ENCODE data around the gene SLC22A8. TPM values are rescaled to one million over a fixed set of nuclear protein-coding genes. Genes with fewer than 3 reads are reported as not detected.

SLC22A8 gene
- total and polyA plus RNA-seq, 2 donors (not counting 1 experiment from before 2014, with no cell fraction given): not detected

DNA sequence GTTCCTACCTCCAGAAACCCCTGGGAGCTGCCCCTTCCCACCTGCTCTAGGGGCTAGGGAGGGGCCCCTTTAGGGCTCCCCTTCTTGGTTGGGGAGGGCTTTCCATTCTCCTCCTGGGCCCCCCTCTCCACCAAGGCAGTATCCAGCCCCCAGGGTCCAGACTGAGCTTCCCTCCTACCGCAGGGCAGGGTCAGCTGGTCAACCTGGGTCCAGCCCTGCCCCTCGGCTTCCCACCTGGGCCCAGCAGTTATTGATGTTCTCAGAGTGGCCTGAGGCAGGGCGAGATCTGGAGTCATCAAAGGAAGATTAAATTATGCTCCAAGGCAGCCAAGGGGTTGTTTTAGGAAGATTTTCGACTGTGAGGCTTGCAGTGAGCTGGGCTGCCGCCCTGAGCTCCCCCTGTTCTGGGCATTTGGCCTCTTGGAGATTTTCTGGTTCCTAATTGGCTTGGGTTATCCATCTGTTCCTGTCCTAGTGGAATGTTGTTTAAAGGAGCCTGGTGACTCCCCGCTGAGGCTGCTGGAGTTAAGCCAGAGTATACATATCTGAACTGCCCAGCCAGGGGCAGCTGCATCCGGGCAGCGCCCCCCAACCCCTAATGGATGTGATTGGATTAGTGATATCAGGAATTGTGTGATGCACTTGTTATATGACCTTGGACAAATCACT lies 1.8 kb upstream of the SLC22A8 start:
- ATAC-seq (ENCODE audit: low read depth) (no peak), DNase-seq (no peak)
- Mint-ChIP-seq H3K27me3 (peaks cover 39% of the 10 kb centered on the region), H3K4me3 (no peak overlapping the region), H3K27ac (no peak overlapping the region), H3K9me3 (ENCODE audit: insufficient read depth) (no peaks in the 10 kb centered on the region), H3K4me1 (no peaks in the 10 kb centered on the region)
- Histone ChIP-seq H3K27ac (ENCODE audit: low read length in 2 of 2) (no peak overlapping the region), H3K4me1 (ENCODE audit: control insufficient read depth in 2 of 2, insufficient read depth in 2 of 2, low read length in 2 of 2) (no peaks in the 10 kb centered on the region), H3K79me2 (ENCODE audit: control insufficient read depth, insufficient read depth, low read length) (no peaks in the 10 kb centered on the region), H2AFZ (ENCODE audit: insufficient read depth, low read depth, low read length, poor library complexity, severe bottlenecking) (no peak overlapping the region), H3K4me3 (ENCODE audit: control extremely low read depth in 1 of 5, extremely low read depth in 1 of 5, insufficient read depth in 1 of 5, low read depth in 2 of 5, low read length in 4 of 5) (no peak overlapping the region), H3K9me3 (ENCODE audit: control extremely low read depth in 1 of 3, control insufficient read depth in 2 of 3, insufficient read depth in 1 of 3, low read length in 2 of 3) (no peaks in the 10 kb centered on the region), H4K20me1 (ENCODE audit: control insufficient read depth, insufficient read depth, low read length, poor library complexity, severe bottlenecking) (no peaks in the 10 kb centered on the region), H3K36me3 (replicated peaks in 1 of 2; ENCODE audit: control extremely low read depth in 1 of 2, control insufficient read depth in 1 of 2, extremely low read depth in 1 of 2, insufficient read depth in 2 of 2, low read length in 1 of 2) (no peaks in the 10 kb centered on the region), H3K9ac (ENCODE audit: low read length) (no peak overlapping the region), H3K4me2 (replicated peaks; ENCODE audit: low read depth, low read length, poor library complexity, severe bottlenecking) (no peak overlapping the region), H3K27me3 (replicated peaks in 1 of 4; ENCODE audit: control extremely low read depth in 1 of 4, control insufficient read depth in 3 of 4, insufficient read depth in 4 of 4, low read length in 3 of 4) (peaks cover 0 to 11% (median 1%) of the 10 kb centered on the region in 4 experiments)
- intact Hi-C loops (cut with micrococcal nuclease): no loop called here
- ChIA-PET POLR2A (interaction anchor here (0.6 kb wide), 1 partner anchor 549 kb away, joined by 3 read pairs; no protein-coding TSS in a partner anchor), CTCF (interaction anchor here (8.5 kb wide), 1 partner anchor 111 kb away, joined by 308 read pairs; no protein-coding TSS in a partner anchor)
- WGBS (ENCODE audit: insufficient coverage): 53% methylated on average over 4 of the region's 8 CpGs
- TF ChIP-seq CTCF (IDR thresholded peaks at IDR 0.05): no peak
- no peak for TF ChIP-seq EZH2 (IDR thresholded peaks at IDR 0.05; ENCODE audit: borderline replicate concordance, insufficient read depth, low read depth, low read length, poor library complexity, severe bottlenecking)

DNA sequence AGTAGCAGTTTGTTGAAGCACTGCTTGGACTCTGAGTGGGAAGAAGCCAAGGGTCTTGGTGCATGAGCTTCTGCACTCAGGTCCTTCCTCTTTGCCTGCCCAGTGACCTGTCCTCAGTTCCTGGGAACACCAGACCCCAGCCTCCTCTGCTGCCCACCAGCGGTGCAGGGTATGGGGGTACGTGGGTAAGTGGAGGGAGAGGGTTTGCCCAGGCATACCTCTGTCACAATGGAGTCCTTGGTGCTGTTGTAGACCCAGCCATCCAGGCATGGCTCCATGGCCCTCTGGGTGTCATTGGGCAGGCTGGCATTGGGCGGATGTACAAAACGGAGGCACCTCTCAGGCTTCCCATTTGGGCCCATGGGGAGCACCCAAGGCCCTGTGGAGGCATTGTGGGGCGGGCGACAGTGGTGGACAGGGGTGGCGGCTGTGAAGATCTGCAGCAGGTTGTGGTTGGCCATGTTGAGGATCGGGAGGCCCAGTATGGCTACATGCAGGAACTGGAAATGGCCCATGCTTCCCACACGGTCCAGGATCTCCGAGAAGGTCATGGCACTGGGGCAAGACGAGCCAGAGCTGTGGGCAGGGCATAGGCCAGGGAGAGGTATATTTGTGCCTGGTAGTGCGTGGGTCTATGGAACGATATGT lies 1.1 kb downstream of the SLC22A8 start:
- no peak for ATAC-seq (ENCODE audit: low read depth)
- no peak overlapping the region for H3K4me2 ChIP-seq (replicated peaks; ENCODE audit: low read depth, low read length, poor library complexity, severe bottlenecking)
- H3K4me1 Mint-ChIP-seq: no peaks in the 10 kb centered on the region
- no peak for DNase-seq
- TF ChIP-seq EZH2 (IDR thresholded peaks at IDR 0.05; ENCODE audit: borderline replicate concordance, insufficient read depth, low read depth, low read length, poor library complexity, severe bottlenecking) (no peak), CTCF (IDR thresholded peaks at IDR 0.05) (no peak)
- H3K79me2 ChIP-seq (ENCODE audit: control insufficient read depth, insufficient read depth, low read length): no peaks in the 10 kb centered on the region
- intact Hi-C loops (cut with micrococcal nuclease): no loop called here
- H3K9ac ChIP-seq (ENCODE audit: low read length): no peak overlapping the region
- no peaks in the 10 kb centered on the region for H4K20me1 ChIP-seq (ENCODE audit: control insufficient read depth, insufficient read depth, low read length, poor library complexity, severe bottlenecking)
- ChIA-PET POLR2A (no interaction called here), CTCF (interaction anchor here (1.0 to 3.4 kb wide), 2 partner anchors 9 kb away, joined by 3 to 20 read pairs; no protein-coding TSS in a partner anchor)
- no peaks in the 10 kb centered on the region for H3K36me3 ChIP-seq (replicated peaks in 1 of 2; ENCODE audit: control extremely low read depth in 1 of 2, control insufficient read depth in 1 of 2, extremely low read depth in 1 of 2, insufficient read depth in 2 of 2, low read length in 1 of 2)
- peaks cover 0 to 4% (median 1%) of the 10 kb centered on the region in 4 experiments for H3K27me3 ChIP-seq (replicated peaks in 1 of 4; ENCODE audit: control extremely low read depth in 1 of 4, control insufficient read depth in 3 of 4, insufficient read depth in 4 of 4, low read length in 3 of 4)
- H3K27ac ChIP-seq (ENCODE audit: low read length in 2 of 2): no peak overlapping the region
- WGBS (ENCODE audit: insufficient coverage): 88% methylated on average over 13 of the region's 13 CpGs
- H3K27ac Mint-ChIP-seq: no peak overlapping the region
- H3K4me1 ChIP-seq (ENCODE audit: control insufficient read depth in 2 of 2, insufficient read depth in 2 of 2, low read length in 2 of 2): no peaks in the 10 kb centered on the region
- no peaks in the 10 kb centered on the region for H3K9me3 ChIP-seq (ENCODE audit: control extremely low read depth in 1 of 3, control insufficient read depth in 2 of 3, insufficient read depth in 1 of 3, low read length in 2 of 3)
- H2AFZ ChIP-seq (ENCODE audit: insufficient read depth, low read depth, low read length, poor library complexity, severe bottlenecking): no peak overlapping the region
- no peak overlapping the region for H3K4me3 Mint-ChIP-seq
- H3K9me3 Mint-ChIP-seq (ENCODE audit: insufficient read depth): no peaks in the 10 kb centered on the region
- no peak overlapping the region for H3K4me3 ChIP-seq (ENCODE audit: control extremely low read depth in 1 of 5, extremely low read depth in 1 of 5, insufficient read depth in 1 of 5, low read depth in 2 of 5, low read length in 4 of 5)
- peaks cover 43% of the 10 kb centered on the region for H3K27me3 Mint-ChIP-seq
